Esophagus squamous epithelium (tissue), 5 donors: ENCODE data around the gene FZD10. TPM values are rescaled to one million over a fixed set of nuclear protein-coding genes. Genes with fewer than 3 reads are reported as not detected.

Experiments
- DNase-seq: peaks from one replicate; lab custom pipeline; 2025; lab: John Stamatoyannopoulos, UW
- H3K27ac ChIP-seq, 4 donors: fragments of 200-600 bp; sonication (generic); one replicate each; pipeline ENCODE4 v1.5.1; 2016 to 2019; ENCODE audit warnings: mild to moderate bottlenecking in 1 of 4
- H3K27me3 ChIP-seq, 4 donors: fragments of 200-600 bp; sonication (generic); 1 replicate in 3 of 4; 2 replicates in 1 of 4; pipeline versions ENCODE4 v1.5.1 to v1.6.0; 2017 to 2021; ENCODE audit warnings: antibody characterized with exemption in 1 of 4
- H3K36me3 ChIP-seq, 3 donors: fragments of 200-600 bp; sonication (generic); one replicate each; pipeline ENCODE4 v1.5.1; 2016 to 2019
- H3K4me1 ChIP-seq, 3 donors: fragments of 200-600 bp; sonication (generic); one replicate each; pipeline ENCODE4 v1.5.1; 2017 to 2019
- H3K4me3 ChIP-seq, 4 donors: fragments of 200-600 bp; sonication (generic); 1 replicate in 3 of 4; 2 replicates in 1 of 4; pipeline ENCODE4 v1.5.1; 2016 to 2019; ENCODE audit warnings: mild to moderate bottlenecking in 2 of 4, moderate library complexity in 1 of 4
- H3K9me3 ChIP-seq, 3 donors: fragments of 200-600 bp; sonication (generic); one replicate each; pipeline ENCODE4 v1.5.1; 2016 to 2019
- CTCF ChIP-seq, 6 experiments: fragments of 450-650 bp in 4 of 6; fragments of 200-600 bp in 2 of 6; sonication (generic) in 2 of 6; IDR thresholded peaks; one replicate each; pipeline ENCODE4 v1.5.1; 2016 to 2019; ENCODE audit warnings: antibody characterized with exemption in 6 of 6, mild to moderate bottlenecking in 4 of 6, moderate library complexity in 4 of 6
- POLR2A ChIP-seq, 4 donors: fragments of 450-650 bp; IDR thresholded peaks; one replicate each; pipeline ENCODE4 v1.6.1; 2017; ENCODE audit warnings: antibody characterized with exemption in 4 of 4, mild to moderate bottlenecking in 4 of 4, moderate library complexity in 3 of 4
- WGBS, 2 donors: methylation state at CpG; one replicate each; pipeline ENCODE4 v1.1.5; 2018; 5-methylcytosine and 5-hydroxymethylcytosine counted together
- intact Hi-C: fragments of 100-400 bp; cut with DNase I; formaldehyde crosslinking; loops from one replicate; pipeline ENCODE4 v1.15.0; 2022
- total RNA-seq, 4 donors: library from RNA; depleted of rRNA; stranded (reverse); fragments of >200 nt; gene quantifications; one replicate each; pipeline ENCODE4 v1.1.0, GENCODE V29; 2016
- donor health status: DM: yes; HTN: yes; CAD: no.

The FZD10 gene
- total RNA-seq, 4 donors from 2014 or later, result 7.2 to 16.3 (median 11.6) TPM

DNA sequence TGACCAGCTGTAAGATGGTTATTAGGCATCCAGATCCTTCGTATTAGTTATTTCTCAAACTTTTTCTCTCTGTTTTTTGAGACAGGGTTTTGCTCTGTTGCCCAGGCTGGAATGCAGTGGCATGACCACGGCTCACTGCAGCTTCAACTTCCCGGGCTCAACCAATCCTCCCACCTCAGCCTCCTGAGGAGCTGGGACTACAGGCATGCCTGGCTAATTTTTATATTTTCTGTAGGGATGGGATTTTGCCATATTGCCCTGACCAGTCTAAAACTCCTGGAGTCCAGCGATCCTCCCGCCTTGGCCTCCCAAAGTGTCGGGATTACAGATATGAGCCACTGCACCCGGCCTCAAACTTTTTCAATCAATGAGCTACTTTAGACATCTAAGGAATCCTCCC lies 33.1 kb downstream of the FZD10 start:
- DNase-seq, result no peak
- Histone ChIP-seq H3K4me3 (no peak overlapping the region), H3K36me3 (no peaks in the 10 kb centered on the region), H3K27me3 (peaks cover 0 to 28% (median 0%) of the 10 kb centered on the region in 4 donors), H3K4me1 (no peaks in the 10 kb centered on the region), H3K9me3 (no peaks in the 10 kb centered on the region), H3K27ac (no peak overlapping the region)
- TF ChIP-seq POLR2A (IDR thresholded peaks at IDR 0.05) (no peak), CTCF (IDR thresholded peaks at IDR 0.05) (no peak)
- intact Hi-C loops, result no loop called here
- 56 to 94% methylated on average over 2 to 7 of the region's 7 CpGs for WGBS, 2 donors

- WGBS, 2 donors, result 76 to 83% methylated on average over 11 to 12 of the region's 12 CpGs
- no peak for TF ChIP-seq CTCF (IDR thresholded peaks at IDR 0.05)
- intact Hi-C loops, result no loop called here
- H3K9me3 ChIP-seq, result no peaks in the 10 kb centered on the region
- H3K4me3 ChIP-seq, result no peak overlapping the region
- no peak for DNase-seq
- H3K27me3 ChIP-seq, result peaks cover 0 to 27% (median 0%) of the 10 kb centered on the region in 4 donors
- H3K27ac ChIP-seq, result no peak overlapping the region
- no peaks in the 10 kb centered on the region for H3K4me1 ChIP-seq
- H3K36me3 ChIP-seq, result no peaks in the 10 kb centered on the region
Measured at GRCh38 chr12:130195776-130196175, 33.5 kb downstream of the FZD10 start.

DNA sequence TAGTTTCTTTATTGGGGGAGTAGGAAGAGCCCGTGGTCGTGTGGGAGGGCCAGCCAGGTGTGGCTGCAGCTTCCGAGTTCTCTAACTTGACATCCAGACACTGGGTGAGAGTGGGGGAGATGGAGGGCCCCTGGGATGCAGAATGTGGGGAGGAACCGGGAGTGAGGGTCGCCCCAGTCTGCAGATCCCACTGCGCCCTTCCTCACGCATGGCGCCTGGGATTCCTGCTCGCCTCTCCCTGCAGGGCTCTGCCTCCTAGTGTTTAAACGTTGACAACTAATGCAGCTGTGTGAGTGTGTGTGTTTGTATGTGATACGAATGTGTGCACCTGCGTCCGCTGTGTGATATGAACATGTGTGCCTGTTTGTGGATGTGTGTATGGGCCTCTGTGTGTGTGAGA lies 34.6 kb downstream of the FZD10 start:
- TF ChIP-seq CTCF (IDR thresholded peaks at IDR 0.05), result no peak
- no peak for TF ChIP-seq POLR2A (IDR thresholded peaks at IDR 0.05)
- no peak for DNase-seq
- peaks cover 0 to 20% (median 0%) of the 10 kb centered on the region in 4 donors for H3K27me3 ChIP-seq
- H3K36me3 ChIP-seq, result no peaks in the 10 kb centered on the region
- H3K27ac ChIP-seq, result no peak overlapping the region
- no peak overlapping the region for H3K4me3 ChIP-seq
- H3K4me1 ChIP-seq, result no peaks in the 10 kb centered on the region
- peaks cover 0 to 7% (median 0%) of the 10 kb centered on the region in 3 donors for H3K9me3 ChIP-seq
- intact Hi-C loops, result no loop called here
- 72 to 81% methylated on average over 12 to 13 of the region's 13 CpGs for WGBS, 2 donors

- WGBS, 2 donors, result 76 to 78% methylated on average over 11 to 13 of the region's 18 CpGs
- peaks cover 0 to 7% (median 0%) of the 10 kb centered on the region in 3 donors for H3K9me3 ChIP-seq
- peaks cover 0 to 16% (median 0%) of the 10 kb centered on the region in 4 donors for H3K27me3 ChIP-seq
- no peaks in the 10 kb centered on the region for H3K4me1 ChIP-seq
- no peak for DNase-seq
- no peak overlapping the region for H3K27ac ChIP-seq
- H3K4me3 ChIP-seq, result no peak overlapping the region
- TF ChIP-seq POLR2A (IDR thresholded peaks at IDR 0.05), result no peak
- no peaks in the 10 kb centered on the region for H3K36me3 ChIP-seq
- intact Hi-C loops, result no loop called here
Measured at GRCh38 chr12:130198026-130198662, 35.9 kb downstream of the FZD10 start.

DNA sequence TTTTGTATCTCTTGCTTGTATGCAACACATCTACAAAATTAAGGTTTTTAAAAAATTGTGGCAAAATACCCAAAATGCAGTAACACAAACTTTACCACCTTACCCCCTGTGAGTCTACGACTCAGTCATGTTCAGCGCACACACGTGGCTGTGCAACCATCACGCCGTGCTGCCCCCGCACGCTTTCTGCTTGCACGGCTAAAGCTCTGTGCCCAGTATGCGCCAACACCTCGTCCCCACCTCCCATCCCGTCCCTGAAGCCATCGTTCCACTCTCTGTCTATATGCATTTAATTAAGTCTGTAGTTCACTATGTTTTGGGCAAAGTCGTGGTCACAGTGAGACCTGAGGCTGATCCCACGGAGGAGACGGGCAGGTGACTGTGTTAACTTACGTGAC lies 36.4 kb downstream of the FZD10 start:
- Histone ChIP-seq H3K4me1 (no peaks in the 10 kb centered on the region), H3K27ac (no peak overlapping the region), H3K9me3 (peaks cover 0 to 7% (median 0%) of the 10 kb centered on the region in 3 donors), H3K4me3 (no peak overlapping the region), H3K36me3 (no peaks in the 10 kb centered on the region), H3K27me3 (peaks cover 0 to 10% (median 0%) of the 10 kb centered on the region in 4 donors)
- TF ChIP-seq CTCF (IDR thresholded peaks at IDR 0.05) (no peak), POLR2A (IDR thresholded peaks at IDR 0.05) (no peak)
- WGBS, 2 donors, result 81 to 89% methylated on average over 16 of the region's 16 CpGs
- intact Hi-C loops, result no loop called here
- DNase-seq, result no peak
